NCI-H1417 (cell line): ENCODE data around the gene PRR12.
A peak's percentile ranks its signal among the peaks of the same experiment; 100 is the strongest.

Experiments
- DNase-seq, 3 experiments: peaks; one replicate each; lab custom pipeline; 2025; lab: John Stamatoyannopoulos, UW

Gene PRR12

GRCh38 chr19:49666120-49666444, 75.1 kb downstream of the PRR12 start:
- DNase-seq, result no peak

GRCh38 chr19:49667473-49667872, 76.5 kb downstream of the PRR12 start:
- no peak for DNase-seq

GRCh38 chr19:49669516-49669915, 78.5 kb downstream of the PRR12 start:
- DNase-seq, result no peak

- peak; percentile 70 to 80 (median 73) for DNase-seq
These were observed 81.3 kb downstream of the PRR12 start for GRCh38 chr19:49672131-49672919.
